Measurements from ENCODE around the gene ATP2A1.
"Not testable (repeated sequence)": the region's sequence is repeated elsewhere in the genome, so short reads cannot be mapped to it uniquely, and the experiment has no call there.

The ATP2A1 gene

GRCh38 chr16:28913946-28914724 lies 35.8 kb downstream of the ATP2A1 start:
- DNase-seq, result no peak

GRCh38 chr16:28915181-28915580 lies 36.9 kb downstream of the ATP2A1 start:
- DNase-seq, result no peak

- no peak for DNase-seq
Measured at GRCh38 chr16:28917095-28917494, 38.8 kb downstream of the ATP2A1 start.

GRCh38 chr16:28918698-28919097 lies 40.4 kb downstream of the ATP2A1 start:
- DNase-seq, result no peak

- DNase-seq, result no peak
Measured at GRCh38 chr16:28923231-28923587, 44.9 kb downstream of the ATP2A1 start.

GRCh38 chr16:28923652-28924398 lies 45.5 kb downstream of the ATP2A1 start:
- no peak for DNase-seq

- no peak for DNase-seq
Measured at GRCh38 chr16:28924399-28924761, 46.1 kb downstream of the ATP2A1 start.

- peak; percentile 82 for DNase-seq
Measured at GRCh38 chr16:28924762-28925385, 46.6 kb downstream of the ATP2A1 start, which contains the start of gene RABEP2. Gene RABEP2, minus strand, starts transcription at chr16:28925238. Its CDS starts 75 bp downstream, at chr16:28925163.

GRCh38 chr16:28925386-28926228 lies 47.3 kb downstream of the ATP2A1 start:
- peak; percentile 83 for DNase-seq

GRCh38 chr16:28926284-28926683 lies 48.0 kb downstream of the ATP2A1 start:
- DNase-seq, result not testable (repeated sequence)

GRCh38 chr16:28927815-28928214 lies 49.5 kb downstream of the ATP2A1 start:
- no peak for DNase-seq

GRCh38 chr16:28930203-28930602 lies 51.9 kb downstream of the ATP2A1 start:
- no peak for DNase-seq

- DNase-seq, result peak; percentile 21
Measured at GRCh38 chr16:28930652-28931051, 52.4 kb downstream of the ATP2A1 start.

GRCh38 chr16:28931801-28932225 lies 53.5 kb downstream of the ATP2A1 start, which contains the start of gene CD19:
Gene CD19, plus strand, starts transcription at chr16:28931971. Its CDS starts 30 bp downstream, at chr16:28932001.
- DNase-seq, result no peak

- no peak for DNase-seq
Measured at GRCh38 chr16:28932339-28933141, 54.3 kb downstream of the ATP2A1 start.

- no peak for DNase-seq
Measured at GRCh38 chr16:28933171-28933570, 54.9 kb downstream of the ATP2A1 start.

- no peak for DNase-seq
Measured at GRCh38 chr16:28935346-28935745, 57.1 kb downstream of the ATP2A1 start.

- DNase-seq, result peak; percentile 78
Measured at GRCh38 chr16:28935924-28936783, 57.9 kb downstream of the ATP2A1 start.

GRCh38 chr16:28936784-28937155 lies 58.5 kb downstream of the ATP2A1 start:
- no peak for DNase-seq

GRCh38 chr16:28937222-28937876 lies 59.1 kb downstream of the ATP2A1 start:
- no peak for DNase-seq
